Ectodermal cell (in vitro differentiated cells): Measurements from ENCODE around the gene STYXL1.

Experiments used
- H3K27ac ChIP-seq: 2 replicates; pipeline ENCODE4 v1.7.0; 2013; ENCODE audit warnings: mild to moderate bottlenecking, low read depth, low read length; ENCODE audit not compliant: insufficient read depth, poor library complexity, severe bottlenecking
- H3K27me3 ChIP-seq: 2 replicates; pipeline ENCODE4 v1.7.0; 2013; ENCODE audit warnings: mild to moderate bottlenecking, low read length; ENCODE audit not compliant: insufficient read depth, control insufficient read depth, poor library complexity, severe bottlenecking
- H3K36me3 ChIP-seq: one replicate; pipeline ENCODE4 v1.7.0; 2013; ENCODE audit warnings: low read length; ENCODE audit not compliant: control insufficient read depth, insufficient read depth
- H3K4me1 ChIP-seq: one replicate; pipeline ENCODE4 v1.7.0; 2013; ENCODE audit warnings: low read length; ENCODE audit not compliant: control insufficient read depth, insufficient read depth
- H3K4me3 ChIP-seq: 2 replicates; pipeline ENCODE4 v1.7.0; 2013; ENCODE audit warnings: low read depth, low read length, control low read depth; ENCODE audit not compliant: insufficient read depth
- H3K9me3 ChIP-seq: 2 replicates; pipeline ENCODE4 v1.7.0; 2013; ENCODE audit warnings: mild to moderate bottlenecking, low read length, moderate library complexity; ENCODE audit not compliant: control insufficient read depth
- WGBS, 2 experiments: methylation state at CpG; one replicate each; pipeline ENCODE4 v1.1.7; 2013; ENCODE audit warnings: missing lambda C conversion rate in 2 of 2; 5-methylcytosine and 5-hydroxymethylcytosine counted together

STYXL1 gene

GRCh38 chr7:75968012-75968411 is 79.8 kb downstream of the STYXL1 start:
- Histone ChIP-seq H3K36me3 (peaks cover 2% of the 10 kb centered on the region), H3K9me3 (no peaks in the 10 kb centered on the region), H3K4me3 (no peak overlapping the region), H3K27ac (peak overlapping the region; percentile 74), H3K27me3 (no peaks in the 10 kb centered on the region), H3K4me1 (peaks cover 44% of the 10 kb centered on the region)
- 85 to 87% methylated on average over 10 of the region's 10 CpGs for WGBS, 2 experiments

DNA sequence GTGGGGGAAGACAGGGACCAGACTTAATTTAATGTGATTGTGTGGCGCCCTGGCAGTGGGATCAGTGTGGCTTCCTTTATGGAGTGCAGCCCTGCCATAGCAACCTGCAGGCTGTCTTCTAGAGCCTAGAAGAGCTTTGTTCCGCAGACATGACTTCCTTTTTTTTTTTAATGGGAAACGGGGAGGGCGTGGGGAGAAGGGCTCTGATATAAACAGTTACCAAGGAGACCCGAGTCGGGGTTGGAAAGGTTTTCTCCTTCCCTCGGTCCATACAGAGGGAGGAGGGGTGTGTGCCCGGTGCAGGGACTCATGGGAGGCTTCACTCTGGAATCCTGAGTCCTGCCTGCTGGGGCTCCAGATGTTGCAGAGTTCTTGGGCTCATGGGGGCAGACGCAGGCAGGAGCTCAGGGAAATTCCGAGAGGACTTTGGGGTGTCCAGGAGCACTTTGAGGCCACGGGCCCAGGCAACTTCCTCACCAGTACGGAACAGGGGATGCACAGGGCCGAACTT is 80.3 kb downstream of the STYXL1 start:
- Histone ChIP-seq H3K27ac (peak overlapping the region; percentile 74), H3K9me3 (no peaks in the 10 kb centered on the region), H3K27me3 (no peaks in the 10 kb centered on the region), H3K36me3 (no peaks in the 10 kb centered on the region), H3K4me1 (peaks cover 49% of the 10 kb centered on the region), H3K4me3 (no peak overlapping the region)
- 78 to 83% methylated on average over 13 of the region's 13 CpGs for WGBS, 2 experiments

- 93 to 94% methylated on average over 11 of the region's 11 CpGs for WGBS, 2 experiments
- no peak overlapping the region for H3K4me3 ChIP-seq
- no peaks in the 10 kb centered on the region for H3K9me3 ChIP-seq
- H3K4me1 ChIP-seq, result peaks cover 47% of the 10 kb centered on the region
- H3K27ac ChIP-seq, result peak overlapping the region; percentile 54
- no peaks in the 10 kb centered on the region for H3K36me3 ChIP-seq
- H3K27me3 ChIP-seq, result no peaks in the 10 kb centered on the region
Measured at GRCh38 chr7:75967055-75967454, 80.7 kb downstream of the STYXL1 start.

GRCh38 chr7:75966190-75966961 is 81.4 kb downstream of the STYXL1 start:
- no peaks in the 10 kb centered on the region for H3K9me3 ChIP-seq
- H3K4me3 ChIP-seq, result no peak overlapping the region
- no peaks in the 10 kb centered on the region for H3K27me3 ChIP-seq
- H3K27ac ChIP-seq, result peak overlapping the region; percentile 6
- H3K36me3 ChIP-seq, result no peaks in the 10 kb centered on the region
- peaks cover 40% of the 10 kb centered on the region for H3K4me1 ChIP-seq
- WGBS, 2 experiments, result 91 to 93% methylated on average over 26 of the region's 26 CpGs

DNA sequence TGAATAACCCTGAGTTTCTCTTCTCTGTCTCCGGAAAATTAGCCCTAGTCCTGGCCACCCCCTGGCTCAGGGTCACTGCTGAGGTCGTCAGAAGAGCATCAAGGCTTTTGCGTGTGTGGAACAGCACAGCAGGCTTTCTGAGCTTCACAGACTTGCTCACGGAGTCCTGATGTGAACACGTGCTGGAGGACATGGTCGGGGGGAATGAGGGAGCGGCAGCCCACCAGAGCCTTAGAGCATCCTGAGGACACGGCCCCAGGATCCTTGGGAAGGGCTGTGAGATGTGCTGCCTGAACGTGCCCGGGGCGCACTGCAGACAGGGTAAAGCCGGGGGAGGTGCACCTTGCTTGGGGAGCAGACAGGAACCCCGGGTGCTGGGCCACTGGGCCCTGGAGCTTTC is 82.2 kb downstream of the STYXL1 start:
- WGBS, 2 experiments, result 89 to 91% methylated on average over 13 of the region's 13 CpGs
- no peaks in the 10 kb centered on the region for H3K36me3 ChIP-seq
- H3K4me1 ChIP-seq, result peaks cover 39% of the 10 kb centered on the region
- H3K27ac ChIP-seq, result no peak overlapping the region
- no peak overlapping the region for H3K4me3 ChIP-seq
- H3K9me3 ChIP-seq, result no peaks in the 10 kb centered on the region
- H3K27me3 ChIP-seq, result no peaks in the 10 kb centered on the region

- Histone ChIP-seq H3K36me3 (no peaks in the 10 kb centered on the region), H3K27me3 (no peaks in the 10 kb centered on the region), H3K4me1 (peaks cover 39% of the 10 kb centered on the region), H3K4me3 (no peak overlapping the region), H3K27ac (peak overlapping the region; percentile 75), H3K9me3 (no peaks in the 10 kb centered on the region)
- WGBS, 2 experiments, result 89% methylated on average over 9 of the region's 9 CpGs
Measured at GRCh38 chr7:75963381-75963995, 84.3 kb downstream of the STYXL1 start.

GRCh38 chr7:75962607-75963380 is 85.0 kb downstream of the STYXL1 start:
- Histone ChIP-seq H3K27me3 (no peaks in the 10 kb centered on the region), H3K36me3 (no peaks in the 10 kb centered on the region), H3K9me3 (no peaks in the 10 kb centered on the region), H3K4me1 (peaks cover 32% of the 10 kb centered on the region), H3K27ac (peak overlapping the region; percentile 75), H3K4me3 (no peak overlapping the region)
- WGBS, 2 experiments, result 69 to 79% methylated on average over 18 of the region's 18 CpGs

DNA sequence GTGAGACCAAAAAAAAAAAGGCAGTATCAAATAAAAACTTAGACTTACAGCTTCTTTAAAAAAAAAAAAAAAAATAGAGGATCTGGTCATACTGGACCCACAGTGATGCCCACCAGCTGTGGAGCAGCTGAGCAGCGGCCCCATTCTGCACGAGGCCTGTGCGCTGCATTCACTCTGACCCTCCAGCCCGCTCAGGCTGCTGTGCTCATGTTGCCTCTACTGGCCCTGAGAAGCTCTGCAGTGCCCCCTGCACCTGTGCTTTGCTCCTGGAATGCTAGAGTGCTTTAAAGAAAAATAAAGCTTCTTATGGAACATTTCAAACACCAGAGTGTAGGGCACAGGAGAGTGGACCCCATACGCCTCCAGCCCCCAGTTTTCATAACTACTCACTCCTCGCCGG is 86.6 kb downstream of the STYXL1 start:
- Histone ChIP-seq H3K27ac (no peak overlapping the region), H3K4me1 (peaks cover 27% of the 10 kb centered on the region), H3K27me3 (no peaks in the 10 kb centered on the region), H3K4me3 (no peak overlapping the region), H3K36me3 (no peaks in the 10 kb centered on the region), H3K9me3 (no peaks in the 10 kb centered on the region)
- 87 to 90% methylated on average over 7 of the region's 7 CpGs for WGBS, 2 experiments

DNA sequence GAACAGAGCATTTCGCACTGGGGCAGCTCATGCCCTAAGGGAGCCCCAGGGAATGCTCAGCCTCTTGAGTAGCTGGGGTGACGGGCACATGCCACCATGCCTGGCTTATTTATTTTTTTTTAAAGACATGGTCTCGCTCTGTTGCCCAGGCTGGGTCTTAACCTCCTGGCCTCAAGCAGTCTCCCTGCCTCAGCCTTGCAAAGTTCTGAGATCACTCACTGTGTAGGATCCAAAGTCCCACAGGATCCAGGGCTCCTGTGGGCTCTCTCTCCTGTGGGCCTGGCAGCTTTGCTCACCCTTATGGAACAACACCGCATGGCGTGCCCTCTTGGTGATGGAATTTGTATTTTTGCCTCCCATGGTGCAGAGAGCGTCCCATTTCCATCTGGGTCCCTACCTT is 87.4 kb downstream of the STYXL1 start:
- no peaks in the 10 kb centered on the region for H3K27me3 ChIP-seq
- H3K4me3 ChIP-seq, result no peak overlapping the region
- H3K9me3 ChIP-seq, result no peaks in the 10 kb centered on the region
- peaks cover 3% of the 10 kb centered on the region for H3K36me3 ChIP-seq
- H3K4me1 ChIP-seq, result peaks cover 22% of the 10 kb centered on the region
- 93 to 95% methylated on average over 6 of the region's 6 CpGs for WGBS, 2 experiments
- no peak overlapping the region for H3K27ac ChIP-seq
